H1 (cell line): ENCODE measurements around the gene ANKRD2. TPM values are rescaled to one million over a fixed set of nuclear protein-coding genes. Genes with fewer than 3 reads are reported as not detected.
A peak's percentile ranks its signal among the peaks of the same experiment; 100 is the strongest.

ENCODE experiments used
- CTCF ChIA-PET: fragments of 300-600 bp; sonication (Branson Sonifier 250); formaldehyde crosslinking; loops from one replicate; lab custom pipeline; 2021; ENCODE audit not compliant: partially characterized antibody; lab: Charles Lee
- POLR2A ChIA-PET: fragments of 300-600 bp; sonication (Branson Sonifier 250); formaldehyde crosslinking; loops from one replicate; lab custom pipeline; 2021; ENCODE audit warnings: inconsistent platforms; ENCODE audit not compliant: partially characterized antibody; lab: Charles Lee
- DNase-seq, 2 experiments: peaks; one replicate each; pipeline versions ENCODE4 v3.0.0 to v3.0.0-alpha.2; 2010 to 2022; ENCODE audit warnings: low spot score in 2 of 2, low read depth in 1 of 2, mixed read lengths in 1 of 2
- FAIRE-seq: peaks from 2 replicates; lab custom pipeline; 2011; peaks lifted over from hg19 to GRCh38; lab: Jason Lieb, UNC
- H2AFZ ChIP-seq: 2 replicates; pipeline ENCODE4 v1.8.1; 2012; ENCODE audit warnings: low read length, inconsistent platforms
- H2AK5ac ChIP-seq: 2 replicates; pipeline ENCODE4 v1.6.1; 2013; ENCODE audit warnings: low read depth, low read length
- H2BK120ac ChIP-seq: replicated peaks from 2 replicates; pipeline ENCODE3; 2013; ENCODE audit warnings: low read depth, low read length, inconsistent platforms
- H2BK12ac ChIP-seq: 2 replicates; pipeline ENCODE4 v1.6.1; 2013; ENCODE audit warnings: low read depth, low read length
- H2BK15ac ChIP-seq: 2 replicates; pipeline ENCODE4 v1.6.1; 2013; ENCODE audit warnings: low read length
- H2BK20ac ChIP-seq: 2 replicates; pipeline ENCODE4 v1.6.1; 2013; ENCODE audit warnings: low read length
- H2BK5ac ChIP-seq: 2 replicates; pipeline ENCODE4 v1.6.1; 2013; ENCODE audit warnings: low read depth, low read length
- H3K14ac ChIP-seq: 2 replicates; pipeline ENCODE4 v1.6.1; 2013; ENCODE audit warnings: inconsistent platforms; ENCODE audit not compliant: insufficient read length
- H3K18ac ChIP-seq: 2 replicates; pipeline ENCODE4 v1.6.1; 2013; ENCODE audit warnings: low read length; ENCODE audit errors: extremely low read depth
- H3K23ac ChIP-seq: 2 replicates; pipeline ENCODE4 v1.6.1; 2013; ENCODE audit warnings: inconsistent platforms; ENCODE audit not compliant: insufficient read length
- H3K23me2 ChIP-seq: 2 replicates; pipeline ENCODE4 v1.6.1; 2013; ENCODE audit warnings: low read depth, low read length
- H3K27ac ChIP-seq: 2 replicates; pipeline ENCODE4 v1.6.1; 2011; ENCODE audit warnings: low read depth, low read length, inconsistent platforms
- H3K27me3 ChIP-seq, 4 experiments: replicated peaks in 1 of 4; 1 replicate in 1 of 4; 2 replicates in 3 of 4; pipeline versions ENCODE4 v1.6.1 to v1.8.1; 2011 to 2013; ENCODE audit warnings: low read length in 3 of 4, mild to moderate bottlenecking in 3 of 4, inconsistent platforms in 2 of 4, mixed read lengths in 2 of 4, moderate library complexity in 1 of 4; ENCODE audit not compliant: control insufficient read depth in 3 of 4, insufficient read depth in 3 of 4; ENCODE audit errors: extremely low read depth in 1 of 4
- H3K36me3 ChIP-seq, 4 experiments: 2 replicates each; pipeline versions ENCODE4 v1.6.1 to v1.8.1; 2011 to 2013; ENCODE audit warnings: mild to moderate bottlenecking in 4 of 4, low read length in 3 of 4, moderate library complexity in 2 of 4, control low read depth in 1 of 4, inconsistent platforms in 1 of 4; ENCODE audit not compliant: insufficient read depth in 4 of 4, control insufficient read depth in 2 of 4
- H3K4ac ChIP-seq: replicated peaks from 2 replicates; pipeline ENCODE3; 2013; ENCODE audit warnings: low read length, low read depth, mixed read lengths, inconsistent platforms; ENCODE audit not compliant: insufficient read length
- H3K4me1 ChIP-seq, 4 experiments: replicated peaks in 1 of 4; 1 replicate in 1 of 4; 2 replicates in 3 of 4; pipeline versions ENCODE4 v1.6.1 to v1.8.1; 2011 to 2013; ENCODE audit warnings: low read length in 3 of 4, inconsistent platforms in 2 of 4, mixed read lengths in 1 of 4; ENCODE audit not compliant: insufficient read depth in 4 of 4, control insufficient read depth in 3 of 4
- H3K4me2 ChIP-seq, 2 experiments: 2 replicates each; pipeline versions ENCODE4 v1.6.1 to v1.8.1; 2011 to 2013; ENCODE audit warnings: low read depth in 2 of 2, low read length in 2 of 2, control low read depth in 1 of 2, inconsistent platforms in 1 of 2, mild to moderate bottlenecking in 1 of 2; ENCODE audit not compliant: insufficient read depth in 1 of 2
- H3K4me3 ChIP-seq, 4 experiments: fragments of 200-600, 300-600 bp in 1 of 4; sonication (generic), shearing (Covaris generic), sonication (Bioruptor Twin) in 1 of 4; 2 replicates each; pipeline versions ENCODE4 v1.5.1 to v1.8.1; 2011 to 2016; ENCODE audit warnings: low read length in 4 of 4, low read depth in 3 of 4, control low read depth in 2 of 4, inconsistent platforms in 2 of 4, mild to moderate bottlenecking in 2 of 4, mixed read lengths in 1 of 4, moderate library complexity in 1 of 4; ENCODE audit not compliant: insufficient read depth in 2 of 4; ENCODE audit errors: extremely low read depth in 1 of 4
- H3K56ac ChIP-seq: replicated peaks from 2 replicates; pipeline ENCODE3; 2013; ENCODE audit warnings: low read depth, mild to moderate bottlenecking, mixed read lengths, low read length, inconsistent platforms; ENCODE audit not compliant: insufficient read length
- H3K79me1 ChIP-seq: 2 replicates; pipeline ENCODE4 v1.6.1; 2013; ENCODE audit warnings: low read depth, low read length, control low read depth
- H3K79me2 ChIP-seq, 2 experiments: 2 replicates each; pipeline versions ENCODE4 v1.6.1 to v1.8.1; 2012 to 2013; ENCODE audit warnings: low read length in 2 of 2, mild to moderate bottlenecking in 2 of 2, inconsistent platforms in 1 of 2; ENCODE audit not compliant: insufficient read depth in 2 of 2, control insufficient read depth in 1 of 2
- H3K9ac ChIP-seq, 4 experiments: replicated peaks in 1 of 4; 1 replicate in 1 of 4; 2 replicates in 3 of 4; pipeline versions ENCODE4 v1.6.1 to v1.8.1; 2011 to 2013; ENCODE audit warnings: low read depth in 3 of 4, low read length in 3 of 4, control low read depth in 2 of 4, mild to moderate bottlenecking in 2 of 4, moderate library complexity in 2 of 4, inconsistent platforms in 1 of 4; ENCODE audit errors: extremely low read depth in 1 of 4
- H3K9me3 ChIP-seq, 2 experiments: 2 replicates each; pipeline versions ENCODE4 v1.6.1 to v1.8.1; 2012 to 2013; ENCODE audit warnings: mild to moderate bottlenecking in 2 of 2, moderate library complexity in 2 of 2, control low read depth in 1 of 2, inconsistent platforms in 1 of 2, low read depth in 1 of 2, low read length in 1 of 2, mixed read lengths in 1 of 2; ENCODE audit not compliant: insufficient read depth in 2 of 2
- H4K20me1 ChIP-seq, 2 experiments: replicated peaks in 1 of 2; 2 replicates each; pipeline versions ENCODE3 to v1.8.1; 2011 to 2013; ENCODE audit warnings: inconsistent platforms in 2 of 2, low read length in 2 of 2, mild to moderate bottlenecking in 1 of 2; ENCODE audit not compliant: insufficient read depth in 2 of 2, control insufficient read depth in 1 of 2
- H4K5ac ChIP-seq: 2 replicates; pipeline ENCODE4 v1.6.1; 2013; ENCODE audit warnings: low read length, low read depth, mixed read lengths, inconsistent platforms; ENCODE audit not compliant: insufficient read length
- H4K8ac ChIP-seq: 2 replicates; pipeline ENCODE4 v1.8.0; 2013; ENCODE audit warnings: mild to moderate bottlenecking, moderate library complexity, low read length, inconsistent platforms; ENCODE audit not compliant: insufficient read depth; ENCODE audit errors: extremely low read depth
- H4K91ac ChIP-seq: replicated peaks from 2 replicates; pipeline ENCODE3; 2013; ENCODE audit warnings: low read length, mixed read lengths, inconsistent platforms; ENCODE audit not compliant: insufficient read length
- CREB1 ChIP-seq: IDR thresholded peaks from 2 replicates; pipeline ENCODE4 v1.6.1; 2012; ENCODE audit warnings: inconsistent platforms
- FOSL1 ChIP-seq: IDR thresholded peaks from 2 replicates; pipeline ENCODE4 v1.6.1; 2011; ENCODE audit warnings: mild to moderate bottlenecking, low read depth, low read length, moderate library complexity; ENCODE audit not compliant: insufficient read depth
- POLR2AphosphoS5 ChIP-seq: IDR thresholded peaks from 2 replicates; pipeline ENCODE4 v1.6.1; 2011; ENCODE audit warnings: low read depth, low read length
- WGBS, 2 experiments: shearing (Covaris generic) in 1 of 2; methylation state at CpG; one replicate each; pipeline versions ENCODE4 v1.1.6 to v1.1.7; 2013 to 2015; ENCODE audit warnings: low lambda C conversion rate in 2 of 2, mixed read lengths in 2 of 2, inconsistent platforms in 1 of 2, low coverage in 1 of 2, missing lambda C conversion rate in 1 of 2; ENCODE audit not compliant: insufficient replicate concordance in 2 of 2, insufficient coverage in 1 of 2, insufficient read length in 1 of 2; ENCODE audit errors: extremely low coverage in 1 of 2, missing lambda C conversion rate in 1 of 2; 5-methylcytosine and 5-hydroxymethylcytosine counted together
- polyA plus RNA-seq, 7 experiments: library from polyadenylated mRNA; depleted of rRNA in 3 of 7; stranded (reverse) in 5 of 7; unstranded in 2 of 7; fragments of >200 nt in 5 of 7; fragments of 200-250 nt in 2 of 7; gene quantifications; 1 replicate in 5 of 7; 2 replicates in 1 of 7; 4 replicates in 1 of 7; pipeline versions ENCODE4 v1.2.1 to v1.2.3, GENCODE V29; 2011 to 2013; ENCODE audit warnings: missing spikeins in 2 of 7, mixed read lengths in 2 of 7
- total RNA-seq: library from RNA; stranded (reverse); fragmentation: NEBNext Ultra II Directional; extraction: Animal tissue kit (Norgen Biotek cat#: 25700); gene quantifications from 2 replicates; pipeline ENCODE4 v1.2.1, GENCODE V29; 2021

Gene ANKRD2
- total and polyA plus RNA-seq, 2 of the 8 experiments (the other 6 are each of a cell fraction or from before 2014, with no cell fraction given) = not detected

DNA sequence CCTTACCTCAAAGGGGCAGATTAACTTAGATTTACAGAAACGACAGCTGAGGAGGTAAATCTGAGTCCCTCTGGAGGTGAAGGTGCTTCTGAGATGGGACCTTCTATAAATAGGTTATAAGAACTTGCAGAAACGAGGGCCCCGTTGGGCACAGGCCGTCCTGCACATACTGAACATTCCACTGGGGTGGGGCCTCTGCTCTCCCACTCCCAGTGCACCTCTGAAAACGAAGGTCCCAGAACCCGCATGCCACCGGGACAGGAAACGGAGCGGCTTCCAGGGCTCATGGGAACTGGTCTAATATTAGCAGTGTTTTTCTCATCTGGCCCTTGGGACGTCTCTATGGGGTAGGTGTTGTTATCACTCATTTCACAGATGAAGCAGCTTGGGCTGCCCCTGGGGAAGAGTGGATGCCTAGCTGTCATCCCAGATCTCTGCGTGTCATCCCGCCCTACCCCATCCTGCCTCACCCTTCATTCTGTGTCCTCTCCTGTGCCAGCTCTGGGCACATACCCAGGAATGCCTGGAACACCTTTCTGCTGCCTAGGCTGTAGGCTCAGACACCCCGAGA lies 36.5 kb downstream of the ANKRD2 start:
- H4K8ac ChIP-seq = peak overlapping the region; percentile 86; the same call in 1 of the 2 replicates
- no peaks in the 10 kb centered on the region for H3K27me3 ChIP-seq
- FAIRE-seq (no peak), DNase-seq (no peak)
- no peaks in the 10 kb centered on the region for H4K20me1 ChIP-seq
- H3K4me1 ChIP-seq = peaks cover 0 to 5% (median 3%) of the 10 kb centered on the region in 4 experiments; a peak in 5 of 7 replicates
- H2AFZ ChIP-seq = no peak overlapping the region
- H3K4me3 ChIP-seq = no peak overlapping the region
- no peak overlapping the region for H3K18ac ChIP-seq
- H3K56ac ChIP-seq = no peak overlapping the region
- no peaks in the 10 kb centered on the region for H3K79me2 ChIP-seq
- H4K5ac ChIP-seq = no peak overlapping the region
- H3K36me3 ChIP-seq = no peaks in the 10 kb centered on the region
- CTCF ChIA-PET = interaction anchor here (0.6 to 12.2 kb wide), 15 partner anchors 8 to 202 kb away, joined by 3 to 152 read pairs (median 4); partner anchors contain the start of genes ANKRD2 and C10orf62
- H2BK12ac ChIP-seq = no peak overlapping the region
- no peak overlapping the region for H4K91ac ChIP-seq
- H3K9ac ChIP-seq = no peak overlapping the region
- no peaks in the 10 kb centered on the region for H3K23me2 ChIP-seq
- POLR2A ChIA-PET = interaction anchor here (0.6 kb wide), 1 partner anchor 120 kb away, joined by 5 read pairs; no protein-coding TSS in a partner anchor
- 93% methylated on average over 13 of the region's 13 CpGs; no CpG with 5 or more reads in 1 of the 2 experiments for WGBS, 2 experiments
- H3K79me1 ChIP-seq = no peaks in the 10 kb centered on the region
- H2AK5ac ChIP-seq = 0 out of 2 replicates have a peak overlapping the region, but pooled peaks have one; percentile 1
- no peak overlapping the region for H2BK5ac ChIP-seq
- H2BK20ac ChIP-seq = no peak overlapping the region
- H2BK15ac ChIP-seq = no peak overlapping the region
- no peak overlapping the region for H2BK120ac ChIP-seq
- H3K14ac ChIP-seq = no peak overlapping the region
- H3K4me2 ChIP-seq = no peak overlapping the region
- H3K23ac ChIP-seq = no peak overlapping the region
- no peak overlapping the region for H3K27ac ChIP-seq
- no peak overlapping the region for H3K4ac ChIP-seq
- no peaks in the 10 kb centered on the region for H3K9me3 ChIP-seq
- no peak for TF ChIP-seq FOSL1
- TF ChIP-seq POLR2AphosphoS5 = no peak
- no peak for TF ChIP-seq CREB1
